ENCODE data around the gene RELN.

DNA sequence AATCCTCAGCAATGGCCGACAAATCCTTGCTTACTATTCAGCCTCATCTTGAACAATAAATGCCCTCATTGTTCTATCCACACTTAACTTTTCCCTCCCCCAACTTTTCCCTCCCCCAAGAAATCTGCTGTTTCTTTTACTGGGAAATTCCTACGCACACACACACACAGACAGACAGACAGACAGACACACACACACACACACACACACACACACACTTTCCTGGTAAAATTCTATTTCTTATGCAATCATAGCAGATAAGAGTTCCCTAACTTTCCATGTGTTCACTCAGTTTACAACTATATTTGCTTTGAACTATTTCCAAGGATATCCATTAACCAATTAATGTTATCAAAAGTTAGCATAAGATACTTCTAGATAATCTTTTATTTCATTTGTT is 52.9 kb downstream of the RELN start:
- TF ChIP-seq CREB1 (CRISPR knock-in tag; IDR thresholded peaks at IDR 0.05) (no peak), FOXK1 (CRISPR knock-in tag; IDR thresholded peaks at IDR 0.05) (no peak), MLX (CRISPR knock-in tag; IDR thresholded peaks at IDR 0.05) (no peak), ZNF317 (CRISPR knock-in tag; IDR thresholded peaks at IDR 0.05; ENCODE audit: borderline replicate concordance, low read depth) (no peak), ZNF512 (CRISPR knock-in tag; IDR thresholded peaks at IDR 0.05; ENCODE audit: borderline replicate concordance) (no peak), NR3C1 (CRISPR knock-in tag; conservative IDR thresholded peaks at IDR 0.05; ENCODE audit: low read depth) (no peak), HMGXB4 (CRISPR knock-in tag; IDR thresholded peaks at IDR 0.05) (no peak)
- TF ChIP-seq, protein P1, sequence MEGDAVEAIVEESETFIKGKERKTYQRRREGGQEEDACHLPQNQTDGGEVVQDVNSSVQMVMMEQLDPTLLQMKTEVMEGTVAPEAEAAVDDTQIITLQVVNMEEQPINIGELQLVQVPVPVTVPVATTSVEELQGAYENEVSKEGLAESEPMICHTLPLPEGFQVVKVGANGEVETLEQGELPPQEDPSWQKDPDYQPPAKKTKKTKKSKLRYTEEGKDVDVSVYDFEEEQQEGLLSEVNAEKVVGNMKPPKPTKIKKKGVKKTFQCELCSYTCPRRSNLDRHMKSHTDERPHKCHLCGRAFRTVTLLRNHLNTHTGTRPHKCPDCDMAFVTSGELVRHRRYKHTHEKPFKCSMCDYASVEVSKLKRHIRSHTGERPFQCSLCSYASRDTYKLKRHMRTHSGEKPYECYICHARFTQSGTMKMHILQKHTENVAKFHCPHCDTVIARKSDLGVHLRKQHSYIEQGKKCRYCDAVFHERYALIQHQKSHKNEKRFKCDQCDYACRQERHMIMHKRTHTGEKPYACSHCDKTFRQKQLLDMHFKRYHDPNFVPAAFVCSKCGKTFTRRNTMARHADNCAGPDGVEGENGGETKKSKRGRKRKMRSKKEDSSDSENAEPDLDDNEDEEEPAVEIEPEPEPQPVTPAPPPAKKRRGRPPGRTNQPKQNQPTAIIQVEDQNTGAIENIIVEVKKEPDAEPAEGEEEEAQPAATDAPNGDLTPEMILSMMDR (IDR thresholded peaks at IDR 0.05), result no peak
- TF ChIP-seq, protein P2, sequence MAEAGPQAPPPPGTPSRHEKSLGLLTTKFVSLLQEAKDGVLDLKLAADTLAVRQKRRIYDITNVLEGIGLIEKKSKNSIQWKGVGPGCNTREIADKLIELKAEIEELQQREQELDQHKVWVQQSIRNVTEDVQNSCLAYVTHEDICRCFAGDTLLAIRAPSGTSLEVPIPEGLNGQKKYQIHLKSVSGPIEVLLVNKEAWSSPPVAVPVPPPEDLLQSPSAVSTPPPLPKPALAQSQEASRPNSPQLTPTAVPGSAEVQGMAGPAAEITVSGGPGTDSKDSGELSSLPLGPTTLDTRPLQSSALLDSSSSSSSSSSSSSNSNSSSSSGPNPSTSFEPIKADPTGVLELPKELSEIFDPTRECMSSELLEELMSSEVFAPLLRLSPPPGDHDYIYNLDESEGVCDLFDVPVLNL (CRISPR knock-in tag; IDR thresholded peaks at IDR 0.05; ENCODE audit: borderline replicate concordance, low read depth), result no peak
- TF ChIP-seq, protein P3, sequence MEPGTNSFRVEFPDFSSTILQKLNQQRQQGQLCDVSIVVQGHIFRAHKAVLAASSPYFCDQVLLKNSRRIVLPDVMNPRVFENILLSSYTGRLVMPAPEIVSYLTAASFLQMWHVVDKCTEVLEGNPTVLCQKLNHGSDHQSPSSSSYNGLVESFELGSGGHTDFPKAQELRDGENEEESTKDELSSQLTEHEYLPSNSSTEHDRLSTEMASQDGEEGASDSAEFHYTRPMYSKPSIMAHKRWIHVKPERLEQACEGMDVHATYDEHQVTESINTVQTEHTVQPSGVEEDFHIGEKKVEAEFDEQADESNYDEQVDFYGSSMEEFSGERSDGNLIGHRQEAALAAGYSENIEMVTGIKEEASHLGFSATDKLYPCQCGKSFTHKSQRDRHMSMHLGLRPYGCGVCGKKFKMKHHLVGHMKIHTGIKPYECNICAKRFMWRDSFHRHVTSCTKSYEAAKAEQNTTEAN (CRISPR knock-in tag; IDR thresholded peaks at IDR 0.05), result no peak
- TF ChIP-seq, protein P4, sequence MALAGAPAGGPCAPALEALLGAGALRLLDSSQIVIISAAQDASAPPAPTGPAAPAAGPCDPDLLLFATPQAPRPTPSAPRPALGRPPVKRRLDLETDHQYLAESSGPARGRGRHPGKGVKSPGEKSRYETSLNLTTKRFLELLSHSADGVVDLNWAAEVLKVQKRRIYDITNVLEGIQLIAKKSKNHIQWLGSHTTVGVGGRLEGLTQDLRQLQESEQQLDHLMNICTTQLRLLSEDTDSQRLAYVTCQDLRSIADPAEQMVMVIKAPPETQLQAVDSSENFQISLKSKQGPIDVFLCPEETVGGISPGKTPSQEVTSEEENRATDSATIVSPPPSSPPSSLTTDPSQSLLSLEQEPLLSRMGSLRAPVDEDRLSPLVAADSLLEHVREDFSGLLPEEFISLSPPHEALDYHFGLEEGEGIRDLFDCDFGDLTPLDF (CRISPR knock-in tag; IDR thresholded peaks at IDR 0.05), result no peak
